ENCODE data around the gene SDK1. TPM values are rescaled to one million over a fixed set of nuclear protein-coding genes. Genes with fewer than 3 reads are reported as not detected.

SDK1 gene
- total and polyA plus RNA-seq, 4 donors = 0.12 to 0.47 (median 0.36) TPM

- no peaks in the 10 kb centered on the region for H3K27me3 ChIP-seq (ENCODE audit: control insufficient read depth in 4 of 4, insufficient read depth in 4 of 4, low read length in 3 of 4)
- WGBS = 95% methylated on average over 2 of the region's 2 CpGs
- DNase-seq (ENCODE audit: low spot score) = no peak
Measured at GRCh38 chr7:4200546-4201094, 899.6 kb downstream of the SDK1 start.

GRCh38 chr7:4201566-4201965, 900.5 kb downstream of the SDK1 start:
- H3K9ac ChIP-seq (ENCODE audit: low read depth in 1 of 2, low read length in 2 of 2) = no peak overlapping the region
- no peak overlapping the region for H3K4me3 ChIP-seq (ENCODE audit: low read depth in 1 of 3, low read length in 3 of 3)
- DNase-seq (ENCODE audit: low spot score) = no peak
- no peaks in the 10 kb centered on the region for H3K27me3 ChIP-seq (ENCODE audit: control insufficient read depth in 4 of 4, insufficient read depth in 4 of 4, low read length in 3 of 4)
- H3K27ac ChIP-seq (ENCODE audit: low read depth in 1 of 2, low read length in 2 of 2) = no peak overlapping the region
- TF ChIP-seq HNF4A (conservative IDR thresholded peaks at IDR 0.05) = no peak
- no peak for TF ChIP-seq HNF4G (IDR thresholded peaks at IDR 0.05)
- TF ChIP-seq JUND (IDR thresholded peaks at IDR 0.05) = no peak
- no peak for TF ChIP-seq EGR1 (IDR thresholded peaks at IDR 0.05; ENCODE audit: low read depth in 2 of 2)
- no peak for TF ChIP-seq ZBTB33 (IDR thresholded peaks at IDR 0.05)
- no peak for TF ChIP-seq RXRA (IDR thresholded peaks at IDR 0.05)
- no peak for TF ChIP-seq ATF3 (IDR thresholded peaks at IDR 0.05)
- no peak for TF ChIP-seq GABPA (IDR thresholded peaks at IDR 0.05 in 1 of 2, conservative IDR thresholded peaks at IDR 0.05 in 1 of 2)
- TF ChIP-seq NR2F2 (IDR thresholded peaks at IDR 0.05) = no peak
- no peak for TF ChIP-seq SP1 (IDR thresholded peaks at IDR 0.05)
- no peak for TF ChIP-seq MAX (IDR thresholded peaks at IDR 0.05)
- TF ChIP-seq REST (IDR thresholded peaks at IDR 0.05) = no peak
- TF ChIP-seq TAF1 (conservative IDR thresholded peaks at IDR 0.05) = no peak
- TF ChIP-seq RAD21 (IDR thresholded peaks at IDR 0.05) = no peak
- WGBS = 89% methylated on average over 6 of the region's 6 CpGs
- no peaks in the 10 kb centered on the region for H3K4me1 ChIP-seq (ENCODE audit: control insufficient read depth in 4 of 4, insufficient read depth in 4 of 4, low read length in 3 of 4)
- H3K9me3 ChIP-seq (ENCODE audit: control insufficient read depth in 4 of 4, low read length in 3 of 4) = peaks cover 0 to 3% (median 0%) of the 10 kb centered on the region in 4 donors
- H3K36me3 ChIP-seq (ENCODE audit: control insufficient read depth in 4 of 4, insufficient read depth in 3 of 4, low read depth in 1 of 4, low read length in 3 of 4) = no peaks in the 10 kb centered on the region

More at GRCh38 chr7:4200546-4201094, 899.6 kb downstream of the SDK1 start:
- TF ChIP-seq CTCF (IDR thresholded peaks at IDR 0.05; ENCODE audit: low read depth, low read length, missing input control) = no peak
- no peak for TF ChIP-seq SP1 (IDR thresholded peaks at IDR 0.05)
- TF ChIP-seq HNF4A (conservative IDR thresholded peaks at IDR 0.05) = no peak
- no peak for TF ChIP-seq HNF4G (IDR thresholded peaks at IDR 0.05)
- no peak for TF ChIP-seq FOXA2 (IDR thresholded peaks at IDR 0.05)
- TF ChIP-seq RXRA (IDR thresholded peaks at IDR 0.05) = no peak
- no peak for TF ChIP-seq EGR1 (IDR thresholded peaks at IDR 0.05; ENCODE audit: low read depth in 2 of 2)
- no peak for TF ChIP-seq TAF1 (conservative IDR thresholded peaks at IDR 0.05)
- no peak for TF ChIP-seq ATF3 (IDR thresholded peaks at IDR 0.05)
- no peak for TF ChIP-seq RAD21 (IDR thresholded peaks at IDR 0.05)
- no peak for TF ChIP-seq JUND (IDR thresholded peaks at IDR 0.05)
- H3K9me3 ChIP-seq (ENCODE audit: control insufficient read depth in 4 of 4, low read length in 3 of 4) = peaks cover 0 to 3% (median 0%) of the 10 kb centered on the region in 4 donors
- no peaks in the 10 kb centered on the region for H3K36me3 ChIP-seq (ENCODE audit: control insufficient read depth in 4 of 4, insufficient read depth in 3 of 4, low read depth in 1 of 4, low read length in 3 of 4)
- H3K9ac ChIP-seq (ENCODE audit: low read depth in 1 of 2, low read length in 2 of 2) = no peak overlapping the region
- no peak overlapping the region for H3K27ac ChIP-seq (ENCODE audit: low read depth in 1 of 2, low read length in 2 of 2)
- H3K4me3 ChIP-seq (ENCODE audit: low read depth in 1 of 3, low read length in 3 of 3) = no peak overlapping the region
- no peaks in the 10 kb centered on the region for H3K4me1 ChIP-seq (ENCODE audit: control insufficient read depth in 4 of 4, insufficient read depth in 4 of 4, low read length in 3 of 4)

Data from liver (tissue), 9 donors.